K562 (cell line): Measurements from ENCODE around the gene IGFBPL1. TPM values are rescaled to one million over a fixed set of nuclear protein-coding genes. Genes with fewer than 3 reads are reported as not detected.

ENCODE experiments used
- ATAC-seq: fragments of 200-7000 bp; cut with Tn5 transposase; 3 replicates; pipeline ENCODE4 v1.9.1; 2020; ENCODE audit warnings: moderate library complexity
- BruUV-seq: library from RNA; stranded (reverse); fragments of 400-500 nt; replicated peaks from 2 replicates; lab custom pipeline; 2021; lab: Mats Ljungman, UMichigan
- CTCF ChIA-PET: fragments of 300-600 bp; formaldehyde crosslinking; extraction: SDS; loops from one replicate; lab custom pipeline; 2021; ENCODE audit warnings: low intra/inter-chr PET ratio; lab: Yijun Ruan, JAX
- POLR2A ChIA-PET: fragments of 300-600, 350-650 bp; sonication (Branson Sonifier 250); formaldehyde crosslinking; extraction: SDS; loops from one replicate; lab custom pipeline; 2021; ENCODE audit warnings: antibody characterized with exemption, inconsistent platforms; lab: Yijun Ruan, JAX
- DNase-seq, 4 experiments: peaks; one replicate each; pipeline versions ENCODE4 v3.0.0 to v3.0.0-alpha.2; 2011 to 2018; ENCODE audit warnings: low spot score in 3 of 4, mixed read lengths in 3 of 4; ENCODE audit errors: extremely low read depth in 1 of 4
- FAIRE-seq: peaks from 2 replicates; lab custom pipeline; 2011; peaks lifted over from hg19 to GRCh38; lab: Jason Lieb, UNC
- H2AFZ ChIP-seq: 2 replicates; pipeline ENCODE4 v1.6.0; 2011; ENCODE audit warnings: low read depth, low read length, control low read depth, inconsistent platforms
- H3K27ac ChIP-seq: fragments of 200-600 bp; 3 replicates; pipeline ENCODE4 v1.8.0; 2011; ENCODE audit warnings: low read depth, mild to moderate bottlenecking, control low read depth, inconsistent platforms, low read length, moderate library complexity, mixed read lengths; ENCODE audit errors: extremely low read depth
- H3K27me3 ChIP-seq, 2 experiments: fragments of 300-600 bp in 1 of 2; 2 replicates in 1 of 2; 3 replicates in 1 of 2; pipeline versions ENCODE4 v1.6.0 to v1.8.0; 2011; ENCODE audit warnings: inconsistent platforms in 2 of 2, low read length in 2 of 2, mild to moderate bottlenecking in 1 of 2, mixed read lengths in 1 of 2, moderate library complexity in 1 of 2; ENCODE audit not compliant: control insufficient read depth in 2 of 2, insufficient read depth in 2 of 2
- H3K36me3 ChIP-seq: fragments of 300-600 bp; 3 replicates; pipeline ENCODE4 v1.8.0; 2011; ENCODE audit warnings: mild to moderate bottlenecking, low read length, inconsistent platforms; ENCODE audit not compliant: control insufficient read depth, insufficient read depth
- H3K4me1 ChIP-seq, 2 experiments: fragments of 200-600 bp in 1 of 2; replicated peaks in 1 of 2; 2 replicates in 1 of 2; 3 replicates in 1 of 2; pipeline versions ENCODE4 v1.5.1 to v1.8.0; 2011; ENCODE audit warnings: inconsistent platforms in 2 of 2, low read length in 2 of 2, mild to moderate bottlenecking in 1 of 2, mixed read lengths in 1 of 2, moderate library complexity in 1 of 2; ENCODE audit not compliant: control insufficient read depth in 2 of 2, insufficient read depth in 2 of 2
- H3K4me2 ChIP-seq: 2 replicates; pipeline ENCODE4 v1.6.1; 2011; ENCODE audit warnings: low read length, control low read depth, inconsistent platforms, mixed read lengths; ENCODE audit not compliant: insufficient read depth
- H3K4me3 ChIP-seq: fragments of 200-600 bp; sonication (generic), shearing (Covaris generic); 2 replicates; pipeline ENCODE4 v1.5.1; 2016; ENCODE audit warnings: control low read depth, inconsistent platforms
- H3K79me2 ChIP-seq: fragments of 200-600 bp; 3 replicates; pipeline ENCODE4 v1.8.0; 2011; ENCODE audit warnings: low read length, inconsistent platforms; ENCODE audit not compliant: control insufficient read depth, insufficient read depth
- H3K9ac ChIP-seq, 2 experiments: 2 replicates each; pipeline versions ENCODE4 v1.6.0 to v1.6.1; 2011; ENCODE audit warnings: low read depth in 2 of 2, low read length in 2 of 2, control low read depth in 1 of 2, inconsistent platforms in 1 of 2, mild to moderate bottlenecking in 1 of 2, mixed read lengths in 1 of 2; ENCODE audit not compliant: insufficient read depth in 1 of 2
- H3K9me1 ChIP-seq: one replicate; pipeline ENCODE4 v1.6.0; 2011; ENCODE audit warnings: inconsistent platforms, mild to moderate bottlenecking, low read length, moderate library complexity; ENCODE audit not compliant: control insufficient read depth, insufficient read depth
- H3K9me3 ChIP-seq: replicated peaks from 2 replicates; pipeline ENCODE4 v1.5.1; 2011; ENCODE audit warnings: low read depth, low read length, inconsistent platforms; ENCODE audit not compliant: control insufficient read depth, insufficient read depth
- H4K20me1 ChIP-seq: replicated peaks from 2 replicates; pipeline ENCODE4 v1.6.1; 2011; ENCODE audit warnings: low read length, inconsistent platforms, mixed read lengths; ENCODE audit not compliant: control insufficient read depth, insufficient read depth
- BMI1 ChIP-seq: fragments of 150-350 bp; IDR thresholded peaks from 2 replicates; pipeline ENCODE4 v1.6.1; 2014; ENCODE audit warnings: low read length
- BRD9 ChIP-seq: fragments of 450-650 bp; IDR thresholded peaks from 2 replicates; pipeline ENCODE4 v1.6.1; 2018; ENCODE audit warnings: low read depth; ENCODE audit not compliant: partially characterized antibody
- DMBX1 ChIP-seq: fragments of 250-450 bp; sonication (Bioruptor Pico); IDR thresholded peaks from 2 replicates; pipeline ENCODE4 v1.8.0; 2022; ENCODE audit warnings: inconsistent platforms, mild to moderate bottlenecking, moderate library complexity, borderline replicate concordance
- E2F3 ChIP-seq: fragments of 250-450 bp; sonication (Bioruptor Pico); IDR thresholded peaks from 2 replicates; pipeline ENCODE4 v1.4.0; 2020; ENCODE audit warnings: mild to moderate bottlenecking
- FOXA1 ChIP-seq: fragments of 450-650 bp; IDR thresholded peaks from 2 replicates; pipeline ENCODE4 v1.6.1; 2016; ENCODE audit warnings: mild to moderate bottlenecking, borderline replicate concordance
- HDGF ChIP-seq: fragments of 450-650 bp; IDR thresholded peaks from 2 replicates; pipeline ENCODE4 v1.6.1; 2016
- HOMEZ ChIP-seq: fragments of 250-450 bp; sonication (Bioruptor Pico); IDR thresholded peaks from 2 replicates; pipeline ENCODE4 v1.4.0; 2020; ENCODE audit warnings: mild to moderate bottlenecking, moderate library complexity
- IRF1 ChIP-seq: sonication (generic); formaldehyde crosslinking; IDR thresholded peaks from 2 replicates; pipeline ENCODE4 v1.8.0; 2022; ENCODE audit warnings: missing genetic modification reagents, mild to moderate bottlenecking, borderline replicate concordance
- NFYB ChIP-seq: IDR thresholded peaks from 2 replicates; pipeline ENCODE4 v1.6.1; 2011; ENCODE audit warnings: mild to moderate bottlenecking, moderate library complexity; ENCODE audit not compliant: insufficient read length; ENCODE audit errors: extremely low read depth
- TRIM24 ChIP-seq, 2 experiments: fragments of 450-650 bp; IDR thresholded peaks; 2 replicates each; pipeline ENCODE4 v1.6.1; 2016
- ZBTB17 ChIP-seq: fragments of 450-650 bp; formaldehyde crosslinking; IDR thresholded peaks from 2 replicates; pipeline ENCODE4 v1.4.0; 2020; ENCODE audit warnings: mild to moderate bottlenecking
- ZBTB9 ChIP-seq: fragments of 450-650 bp; formaldehyde crosslinking; IDR thresholded peaks from 2 replicates; pipeline ENCODE4 v1.4.0; 2020; ENCODE audit warnings: mild to moderate bottlenecking, moderate library complexity
- ZNF76 ChIP-seq: fragments of 250-450 bp; sonication (Bioruptor Pico); IDR thresholded peaks from 2 replicates; pipeline ENCODE4 v1.4.0; 2020; ENCODE audit warnings: mild to moderate bottlenecking, moderate library complexity, borderline replicate concordance
- WGBS: fragments of 100-300 bp; shearing (Covaris generic); methylation state at CpG from one replicate; pipeline ENCODE4 v1.1.6; 2016; ENCODE audit warnings: low coverage, mixed read lengths; ENCODE audit not compliant: insufficient coverage; ENCODE audit errors: missing lambda C conversion rate; 5-methylcytosine and 5-hydroxymethylcytosine counted together
- in situ Hi-C: fragments of 300-500 bp; cut with MboI; formaldehyde crosslinking; loops from 4 replicates; pipeline ENCODE4 v1.15.0; 2018; ENCODE audit warnings: inconsistent platforms, mixed read lengths
- intact Hi-C: fragments of 100-400 bp; cut with micrococcal nuclease; formaldehyde crosslinking; loops from 2 replicates; pipeline ENCODE4 v1.14.2; 2022
- polyA plus RNA-seq, 8 experiments: library from polyadenylated mRNA; depleted of rRNA in 4 of 8; stranded (reverse) in 5 of 8; unstranded in 3 of 8; fragments of >200 nt; fragmentation: Nextera tagmentation in 2 of 8; fragmentation: Illumina TruSeq in 1 of 8; extraction: Ambion mirVana in 2 of 8; extraction: Trizol in 1 of 8; gene quantifications; 2 replicates each; pipeline versions ENCODE4 v1.2.1 to v1.2.3, GENCODE V29; 2011 to 2014; ENCODE audit warnings: inconsistent platforms in 1 of 8, missing spikeins in 1 of 8
- total RNA-seq, 7 experiments: library from RNA; depleted of rRNA in 6 of 7; stranded (reverse); fragments of >200 nt in 6 of 7; fragmentation: Illumina TruSeq in 2 of 7; extraction: Trizol in 2 of 7; gene quantifications; 2 replicates each; pipeline versions ENCODE4 v1.2.1 to v1.2.3, GENCODE V29; 2011 to 2021; ENCODE audit warnings: low replicate concordance in 1 of 7

Gene IGFBPL1
- total and polyA plus RNA-seq, 9 of the 15 experiments (the other 6 are each of a cell fraction or from before 2014, with no cell fraction given), result not detected

GRCh38 chr9:38414040-38414723, 10.1 kb downstream of the IGFBPL1 start:
- Histone ChIP-seq H3K36me3 (no peaks in the 10 kb centered on the region), H3K9me1 (no peaks in the 10 kb centered on the region), H4K20me1 (peaks cover 17% of the 10 kb centered on the region; the same call in 1 of the 2 replicates), H3K9me3 (no peaks in the 10 kb centered on the region), H3K4me2 (no peak overlapping the region), H3K27ac (no peak overlapping the region), H2AFZ (no peak overlapping the region), H3K9ac (no peak overlapping the region), H3K4me3 (no peak overlapping the region), H3K79me2 (no peaks in the 10 kb centered on the region), H3K4me1 (no peaks in the 10 kb centered on the region), H3K27me3 (peaks cover 54 to 67% of the 10 kb centered on the region in 2 experiments)
- no TSS peak for BruUV-seq
- TF ChIP-seq ZBTB17 (CRISPR knock-in tag) (peak; percentile 75; the same call in 1 of the 2 replicates), TRIM24 (IDR thresholded peaks at IDR 0.05) (no peak)
- 0% methylated on average over 24 of the region's 24 CpGs for WGBS
- intact Hi-C loops (no loop called here), in situ Hi-C loops (no loop called here)
- no peak for DNase-seq
- ChIA-PET CTCF (no interaction called here), POLR2A (interaction anchor here (0.7 to 0.8 kb wide), 2 partner anchors 36 to 37 kb away, joined by 3 read pairs; no protein-coding TSS in a partner anchor)
- FAIRE-seq, result no peak
- no peak for ATAC-seq

GRCh38 chr9:38413283-38413682, 11.0 kb downstream of the IGFBPL1 start:
- BruUV-seq, result no TSS peak
- peaks cover 17% of the 10 kb centered on the region; the same call in 1 of the 2 replicates for H4K20me1 ChIP-seq
- in situ Hi-C loops (no loop called here), intact Hi-C loops (no loop called here)
- CTCF ChIA-PET, result no interaction called here
- DNase-seq (no peak), ATAC-seq (no peak), FAIRE-seq (no peak)
- H3K9me3 ChIP-seq, result no peaks in the 10 kb centered on the region
- no peak overlapping the region for H3K4me2 ChIP-seq
- H3K79me2 ChIP-seq, result no peaks in the 10 kb centered on the region
- H3K27ac ChIP-seq, result no peak overlapping the region
- H3K27me3 ChIP-seq, result peaks cover 58 to 62% of the 10 kb centered on the region in 2 experiments
- H3K9ac ChIP-seq, result no peak overlapping the region
- H3K4me1 ChIP-seq, result no peaks in the 10 kb centered on the region
- H2AFZ ChIP-seq, result no peak overlapping the region
- H3K9me1 ChIP-seq, result no peaks in the 10 kb centered on the region
- POLR2A ChIA-PET, result no interaction called here
- H3K36me3 ChIP-seq, result no peaks in the 10 kb centered on the region
- under 1% methylated on average over 7 of the region's 7 CpGs for WGBS
- H3K4me3 ChIP-seq, result no peak overlapping the region
- TF ChIP-seq NFYB (no peak), IRF1 (CRISPR knock-in tag) (no peak), ZBTB9 (CRISPR knock-in tag) (no peak), E2F3 (CRISPR knock-in tag) (no peak), BRD9 (no peak), ZNF76 (CRISPR knock-in tag) (no peak), HDGF (no peak), DMBX1 (no peak), BMI1 (no peak), HOMEZ (CRISPR knock-in tag) (no peak), FOXA1 (no peak)
